OCI-LY7 (cell line): ENCODE data around the gene SMIM7. TPM values are rescaled to one million over a fixed set of nuclear protein-coding genes. Genes with fewer than 3 reads are reported as not detected.

ENCODE experiments used
- BruUV-seq: library from RNA; stranded (reverse); fragments of 400-500 nt; replicated peaks from 2 replicates; lab custom pipeline; 2021; lab: Mats Ljungman, UMichigan
- CTCF ChIA-PET: fragments of 300-600 bp; sonication (Branson Sonifier 250); formaldehyde crosslinking; loops from one replicate; lab custom pipeline; 2022; ENCODE audit warnings: antibody characterized with exemption; ENCODE audit not compliant: unreplicated experiment; lab: Charles Lee
- POLR2A ChIA-PET: fragments of 300-600 bp; sonication (Branson Sonifier 250); formaldehyde crosslinking; loops from one replicate; lab custom pipeline; 2022; ENCODE audit warnings: antibody characterized with exemption; lab: Charles Lee
- DNase-seq: peaks from one replicate; pipeline ENCODE4 v3.0.0-alpha.2; 2015; ENCODE audit warnings: low spot score
- H2AFZ ChIP-seq: fragments of 200-600 bp; sonication (generic), shearing (Covaris generic); 2 replicates; pipeline ENCODE4 v1.6.1; 2014; ENCODE audit warnings: mild to moderate bottlenecking, antibody characterized with exemption, low read length, moderate library complexity
- H3K27ac ChIP-seq: fragments of 200-600 bp; sonication (generic); 2 replicates; pipeline ENCODE4 v1.5.1; 2014; ENCODE audit warnings: mixed run types, low read depth, mild to moderate bottlenecking, moderate library complexity, low read length, inconsistent platforms; ENCODE audit not compliant: poor library complexity, severe bottlenecking
- H3K36me3 ChIP-seq: fragments of 200-600 bp; sonication (generic); 2 replicates; pipeline ENCODE4 v1.6.1; 2014; ENCODE audit warnings: mild to moderate bottlenecking, antibody characterized with exemption, low read length, moderate library complexity, mixed read lengths; ENCODE audit not compliant: insufficient read depth
- H3K4me1 ChIP-seq: fragments of 200-600 bp; sonication (generic); 2 replicates; pipeline ENCODE4 v1.5.1; 2014; ENCODE audit warnings: mild to moderate bottlenecking, low read length; ENCODE audit not compliant: insufficient read depth, poor library complexity, severe bottlenecking
- H3K4me2 ChIP-seq: fragments of 200-600 bp; sonication (generic); 2 replicates; pipeline ENCODE4 v1.6.1; 2014; ENCODE audit warnings: mild to moderate bottlenecking, low read length
- H3K4me3 ChIP-seq: fragments of 200-600 bp; sonication (generic); 2 replicates; pipeline ENCODE4 v1.5.1; 2014; ENCODE audit warnings: mild to moderate bottlenecking, low read depth, low read length; ENCODE audit not compliant: poor library complexity, severe bottlenecking
- H3K79me2 ChIP-seq: fragments of 200-600 bp; sonication (generic); 2 replicates; pipeline ENCODE4 v1.6.1; 2016; ENCODE audit warnings: low read depth, mild to moderate bottlenecking, low read length, moderate library complexity, mixed read lengths; ENCODE audit not compliant: insufficient read depth
- H3K9me2 ChIP-seq: fragments of 200-600 bp; sonication (generic); 2 replicates; pipeline ENCODE4 v1.6.1; 2016; ENCODE audit warnings: mild to moderate bottlenecking, low read length, mixed read lengths; ENCODE audit not compliant: insufficient read depth
- H3K9me3 ChIP-seq: fragments of 200-600 bp; sonication (generic); 2 replicates; pipeline ENCODE4 v1.6.1; 2014; ENCODE audit warnings: mild to moderate bottlenecking, mixed run types, low read length, mixed read lengths
- H4K20me1 ChIP-seq: fragments of 200-600 bp; sonication (generic); 2 replicates; pipeline ENCODE4 v1.6.1; 2014; ENCODE audit warnings: mild to moderate bottlenecking, antibody characterized with exemption, low read length, moderate library complexity, mixed read lengths; ENCODE audit not compliant: insufficient read depth
- EZH2phosphoT487 ChIP-seq: fragments of 200-600 bp; sonication (generic); IDR thresholded peaks from 2 replicates; pipeline ENCODE4 v1.6.1; 2018; ENCODE audit warnings: low read depth, borderline replicate concordance, mild to moderate bottlenecking, mixed run types, antibody characterized with exemption, low read length, moderate library complexity, mixed read lengths
- intact Hi-C: fragments of 100-400 bp; cut with micrococcal nuclease; formaldehyde crosslinking; loops from one replicate; pipeline ENCODE4 v1.10.0; 2022; ENCODE audit not compliant: unreplicated experiment
- total RNA-seq, 2 experiments: library from RNA; depleted of rRNA in 1 of 2; stranded (reverse); fragments of >200 nt in 1 of 2; shearing (Covaris generic) in 1 of 2; gene quantifications; 2 replicates each; pipeline ENCODE4 v1.2.3, GENCODE V29; 2014 to 2022
- TF ChIP-seq, protein P1 (sequence below): fragments of 200-600 bp; sonication (generic); conservative IDR thresholded peaks from 2 replicates; pipeline ENCODE4 v1.5.1; 2014; ENCODE audit warnings: mild to moderate bottlenecking, antibody characterized with exemption, low read length, moderate library complexity, mixed read lengths

Gene SMIM7
- total RNA-seq, 2 experiments from 2014 or later, result 87.0 to 96.3 TPM

- CTCF ChIA-PET, result no interaction called here
- Histone ChIP-seq H4K20me1 (no peaks in the 10 kb centered on the region), H3K79me2 (no peaks in the 10 kb centered on the region), H3K9me2 (no peaks in the 10 kb centered on the region), H3K9me3 (no peaks in the 10 kb centered on the region), H3K4me2 (no peak overlapping the region), H3K27ac (no peak overlapping the region), H3K36me3 (peaks cover 37% of the 10 kb centered on the region), H2AFZ (no peak overlapping the region), H3K4me1 (no peaks in the 10 kb centered on the region), H3K4me3 (no peak overlapping the region)
- intact Hi-C loops, result no loop called here
- no peak for DNase-seq
- no TSS peak for BruUV-seq
- TF ChIP-seq, protein P1, sequence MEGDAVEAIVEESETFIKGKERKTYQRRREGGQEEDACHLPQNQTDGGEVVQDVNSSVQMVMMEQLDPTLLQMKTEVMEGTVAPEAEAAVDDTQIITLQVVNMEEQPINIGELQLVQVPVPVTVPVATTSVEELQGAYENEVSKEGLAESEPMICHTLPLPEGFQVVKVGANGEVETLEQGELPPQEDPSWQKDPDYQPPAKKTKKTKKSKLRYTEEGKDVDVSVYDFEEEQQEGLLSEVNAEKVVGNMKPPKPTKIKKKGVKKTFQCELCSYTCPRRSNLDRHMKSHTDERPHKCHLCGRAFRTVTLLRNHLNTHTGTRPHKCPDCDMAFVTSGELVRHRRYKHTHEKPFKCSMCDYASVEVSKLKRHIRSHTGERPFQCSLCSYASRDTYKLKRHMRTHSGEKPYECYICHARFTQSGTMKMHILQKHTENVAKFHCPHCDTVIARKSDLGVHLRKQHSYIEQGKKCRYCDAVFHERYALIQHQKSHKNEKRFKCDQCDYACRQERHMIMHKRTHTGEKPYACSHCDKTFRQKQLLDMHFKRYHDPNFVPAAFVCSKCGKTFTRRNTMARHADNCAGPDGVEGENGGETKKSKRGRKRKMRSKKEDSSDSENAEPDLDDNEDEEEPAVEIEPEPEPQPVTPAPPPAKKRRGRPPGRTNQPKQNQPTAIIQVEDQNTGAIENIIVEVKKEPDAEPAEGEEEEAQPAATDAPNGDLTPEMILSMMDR, result no peak
- TF ChIP-seq EZH2phosphoT487, result no peak
- POLR2A ChIA-PET, result no interaction called here
Observed at GRCh38 chr19:16678498-16678897, 18.6 kb upstream of the SMIM7 start.

- CTCF ChIA-PET, result no interaction called here
Observed at GRCh38 chr19:16677055-16677454, 17.1 kb upstream of the SMIM7 start.

More at GRCh38 chr19:16677055-16677454, 17.1 kb upstream of the SMIM7 start:
- intact Hi-C loops, result no loop called here
- no peak overlapping the region for H2AFZ ChIP-seq
- H3K79me2 ChIP-seq, result no peaks in the 10 kb centered on the region
- H3K9me2 ChIP-seq, result no peaks in the 10 kb centered on the region
- no peak overlapping the region for H3K27ac ChIP-seq
- H3K9me3 ChIP-seq, result no peaks in the 10 kb centered on the region
- H4K20me1 ChIP-seq, result no peaks in the 10 kb centered on the region
- POLR2A ChIA-PET, result interaction anchor here (0.5 to 0.8 kb wide), 5 partner anchors 26 to 428 kb away, joined by 3 to 8 read pairs (median 4); no protein-coding TSS in a partner anchor
- H3K4me3 ChIP-seq, result no peak overlapping the region
- no peak for DNase-seq
- H3K36me3 ChIP-seq, result peaks cover 32% of the 10 kb centered on the region
- BruUV-seq, result no TSS peak
- H3K4me2 ChIP-seq, result no peak overlapping the region
- TF ChIP-seq EZH2phosphoT487, result no peak
- TF ChIP-seq, protein P1, result no peak
- no peaks in the 10 kb centered on the region for H3K4me1 ChIP-seq
